ENCODE results near the gene RUNX1.

Gene RUNX1

GRCh38 chr21:35059742-35060141 is 10.6 kb upstream of the RUNX1 start:
- no peak for DNase-seq (ENCODE audit: low read depth in 2 of 2)

- no peak for DNase-seq (ENCODE audit: low read depth in 2 of 2)
Observed at GRCh38 chr21:35058058-35058457, 9.0 kb upstream of the RUNX1 start.

- DNase-seq (ENCODE audit: low read depth in 2 of 2) = no peak
Observed at GRCh38 chr21:35057428-35057827, 8.3 kb upstream of the RUNX1 start.

GRCh38 chr21:35053356-35054096 is 4.4 kb upstream of the RUNX1 start:
- no peak for DNase-seq (ENCODE audit: low read depth in 2 of 2)

- DNase-seq (ENCODE audit: low read depth in 2 of 2) = no peak
Observed at GRCh38 chr21:35052801-35053200, 3.7 kb upstream of the RUNX1 start.

GRCh38 chr21:35051287-35051818 is 2.3 kb upstream of the RUNX1 start:
- peak; percentile 60 to 74 for DNase-seq (ENCODE audit: low read depth in 2 of 2)

GRCh38 chr21:35050348-35051286 is 1.5 kb upstream of the RUNX1 start:
- DNase-seq (ENCODE audit: low read depth in 2 of 2) = no peak

GRCh38 chr21:35048183-35048601 is 910 bp downstream of the RUNX1 start:
- DNase-seq (ENCODE audit: low read depth in 2 of 2) = no peak

GRCh38 chr21:35046880-35047229 is 2.2 kb downstream of the RUNX1 start:
- no peak for DNase-seq (ENCODE audit: low read depth in 2 of 2)

- DNase-seq (ENCODE audit: low read depth in 2 of 2) = no peak
Observed at GRCh38 chr21:35046263-35046624, 2.9 kb downstream of the RUNX1 start.

GRCh38 chr21:35045542-35046262 is 3.4 kb downstream of the RUNX1 start:
- DNase-seq (ENCODE audit: low read depth in 2 of 2) = no peak

- no peak for DNase-seq (ENCODE audit: low read depth in 2 of 2)
Observed at GRCh38 chr21:35044770-35045541, 4.1 kb downstream of the RUNX1 start.

- no peak for DNase-seq (ENCODE audit: low read depth in 2 of 2)
Observed at GRCh38 chr21:35044128-35044527, 5.0 kb downstream of the RUNX1 start.

- DNase-seq (ENCODE audit: low read depth in 2 of 2) = no peak
Observed at GRCh38 chr21:35043549-35043948, 5.6 kb downstream of the RUNX1 start.

- no peak for DNase-seq (ENCODE audit: low read depth in 2 of 2)
Observed at GRCh38 chr21:35042836-35043235, 6.3 kb downstream of the RUNX1 start.

GRCh38 chr21:35041881-35042280 is 7.2 kb downstream of the RUNX1 start:
- no peak for DNase-seq (ENCODE audit: low read depth in 2 of 2)

GRCh38 chr21:35041122-35041521 is 8.0 kb downstream of the RUNX1 start:
- no peak for DNase-seq (ENCODE audit: low read depth in 2 of 2)

GRCh38 chr21:35039595-35040289 is 9.4 kb downstream of the RUNX1 start:
- no peak for DNase-seq (ENCODE audit: low read depth in 2 of 2)

GRCh38 chr21:35038772-35039319 is 10.3 kb downstream of the RUNX1 start:
- no peak for DNase-seq (ENCODE audit: low read depth in 2 of 2)

GRCh38 chr21:35037384-35037765 is 11.7 kb downstream of the RUNX1 start:
- no peak for DNase-seq (ENCODE audit: low read depth in 2 of 2)
